Chondrocyte (in vitro differentiated cells): Measurements from ENCODE around the gene TECPR2. TPM values are rescaled to one million over a fixed set of nuclear protein-coding genes. Genes with fewer than 3 reads are reported as not detected.

Experiments used
- DNase-seq: peaks from one replicate; pipeline ENCODE4 v3.0.0; 2021; ENCODE audit warnings: mixed read lengths, low spot score
- H3K27ac Mint-ChIP-seq: one replicate; pipeline ENCODE4 v1.8.0; 2021; ENCODE audit warnings: mild to moderate bottlenecking, moderate library complexity, mixed read lengths; ENCODE audit not compliant: unreplicated experiment
- H3K27me3 Mint-ChIP-seq: 2 replicates; pipeline ENCODE4 v1.8.0; 2021; ENCODE audit warnings: low read depth, mixed read lengths
- H3K36me3 Mint-ChIP-seq: 2 replicates; pipeline ENCODE4 v1.8.0; 2021; ENCODE audit warnings: low read depth, mixed read lengths
- H3K4me1 Mint-ChIP-seq: 2 replicates; pipeline ENCODE4 v1.8.0; 2021; ENCODE audit warnings: low read depth, mild to moderate bottlenecking, mixed read lengths
- H3K4me3 Mint-ChIP-seq: one replicate; pipeline ENCODE4 v1.8.0; 2021; ENCODE audit warnings: mild to moderate bottlenecking, moderate library complexity, mixed read lengths; ENCODE audit not compliant: unreplicated experiment
- H3K9me3 Mint-ChIP-seq: 2 replicates; pipeline ENCODE4 v1.8.0; 2021; ENCODE audit warnings: low read depth, mixed read lengths
- total RNA-seq: library from RNA; stranded (reverse); gene quantifications from 3 replicates; pipeline ENCODE4 v1.2.1, GENCODE V29; 2021
- TF ChIP-seq, protein P1 (sequence below): fragments of 200-600 bp; sonication (generic); IDR thresholded peaks from 2 replicates; pipeline ENCODE4 v1.5.0; 2021; ENCODE audit warnings: antibody characterized with exemption, mild to moderate bottlenecking, moderate library complexity

TECPR2 gene
- total RNA-seq, 1 donor from 2014 or later: 32.2 TPM

- Mint-ChIP-seq H3K4me1 (no peaks in the 10 kb centered on the region), H3K36me3 (peaks cover 19% of the 10 kb centered on the region), H3K9me3 (no peaks in the 10 kb centered on the region), H3K27ac (no peak overlapping the region), H3K4me3 (no peak overlapping the region), H3K27me3 (no peaks in the 10 kb centered on the region)
- TF ChIP-seq, protein P1, sequence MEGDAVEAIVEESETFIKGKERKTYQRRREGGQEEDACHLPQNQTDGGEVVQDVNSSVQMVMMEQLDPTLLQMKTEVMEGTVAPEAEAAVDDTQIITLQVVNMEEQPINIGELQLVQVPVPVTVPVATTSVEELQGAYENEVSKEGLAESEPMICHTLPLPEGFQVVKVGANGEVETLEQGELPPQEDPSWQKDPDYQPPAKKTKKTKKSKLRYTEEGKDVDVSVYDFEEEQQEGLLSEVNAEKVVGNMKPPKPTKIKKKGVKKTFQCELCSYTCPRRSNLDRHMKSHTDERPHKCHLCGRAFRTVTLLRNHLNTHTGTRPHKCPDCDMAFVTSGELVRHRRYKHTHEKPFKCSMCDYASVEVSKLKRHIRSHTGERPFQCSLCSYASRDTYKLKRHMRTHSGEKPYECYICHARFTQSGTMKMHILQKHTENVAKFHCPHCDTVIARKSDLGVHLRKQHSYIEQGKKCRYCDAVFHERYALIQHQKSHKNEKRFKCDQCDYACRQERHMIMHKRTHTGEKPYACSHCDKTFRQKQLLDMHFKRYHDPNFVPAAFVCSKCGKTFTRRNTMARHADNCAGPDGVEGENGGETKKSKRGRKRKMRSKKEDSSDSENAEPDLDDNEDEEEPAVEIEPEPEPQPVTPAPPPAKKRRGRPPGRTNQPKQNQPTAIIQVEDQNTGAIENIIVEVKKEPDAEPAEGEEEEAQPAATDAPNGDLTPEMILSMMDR: no peak
- no peak for DNase-seq
Observed at GRCh38 chr14:102418169-102418852, 55.6 kb downstream of the TECPR2 start.

DNA sequence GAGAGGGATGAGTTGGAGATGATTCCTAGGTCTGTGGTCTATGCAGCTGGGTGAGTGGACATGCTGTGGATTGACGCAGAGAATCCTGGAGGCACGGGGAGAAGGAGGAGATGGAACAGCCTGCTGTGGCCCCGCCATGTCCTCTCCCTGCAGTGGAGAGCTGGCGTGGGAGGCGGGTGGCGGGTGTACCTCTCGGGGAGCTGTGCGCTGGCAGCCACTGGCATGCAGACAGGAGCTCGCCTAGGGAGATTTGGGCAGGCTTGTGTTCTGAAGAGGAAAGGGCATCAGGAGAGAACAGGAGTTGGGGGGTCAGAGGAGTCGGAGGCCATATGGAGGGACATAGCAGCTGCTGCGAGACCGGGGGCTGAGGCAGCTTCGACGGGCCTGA is 56.1 kb downstream of the TECPR2 start:
- peaks cover 19% of the 10 kb centered on the region for H3K36me3 Mint-ChIP-seq
- H3K4me1 Mint-ChIP-seq: no peaks in the 10 kb centered on the region
- H3K27ac Mint-ChIP-seq: no peak overlapping the region
- no peaks in the 10 kb centered on the region for H3K27me3 Mint-ChIP-seq
- DNase-seq: no peak
- TF ChIP-seq, protein P1: no peak
- H3K4me3 Mint-ChIP-seq: no peak overlapping the region
- no peaks in the 10 kb centered on the region for H3K9me3 Mint-ChIP-seq

GRCh38 chr14:102419276-102419675 is 56.5 kb downstream of the TECPR2 start:
- H3K4me1 Mint-ChIP-seq: no peaks in the 10 kb centered on the region
- H3K36me3 Mint-ChIP-seq: peaks cover 19% of the 10 kb centered on the region
- no peak for DNase-seq
- TF ChIP-seq, protein P1: no peak
- no peak overlapping the region for H3K27ac Mint-ChIP-seq
- no peak overlapping the region for H3K4me3 Mint-ChIP-seq
- H3K27me3 Mint-ChIP-seq: no peaks in the 10 kb centered on the region
- H3K9me3 Mint-ChIP-seq: no peaks in the 10 kb centered on the region

DNA sequence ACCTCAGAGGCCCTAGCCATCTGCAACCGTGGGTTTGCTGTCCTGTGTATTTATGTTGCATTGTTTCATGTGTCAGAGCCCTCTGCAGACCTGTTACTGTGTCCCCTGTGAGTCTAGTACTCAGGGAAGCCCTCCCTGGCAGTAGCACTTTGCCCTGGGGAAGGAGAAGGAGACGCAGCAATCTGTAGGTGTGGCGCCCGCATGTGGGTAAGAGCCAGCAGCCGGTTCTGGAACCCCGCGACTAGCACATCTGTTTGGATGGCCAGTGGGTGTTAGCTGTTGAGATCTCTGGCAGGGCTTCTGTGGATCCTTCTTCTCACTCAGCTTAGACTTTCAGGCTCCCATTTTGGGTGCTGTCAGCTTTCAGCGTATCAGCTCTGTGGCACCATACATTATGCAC is 57.0 kb downstream of the TECPR2 start:
- Mint-ChIP-seq H3K27me3 (no peaks in the 10 kb centered on the region), H3K4me1 (no peaks in the 10 kb centered on the region), H3K4me3 (no peak overlapping the region), H3K27ac (no peak overlapping the region), H3K36me3 (peaks cover 19% of the 10 kb centered on the region), H3K9me3 (no peaks in the 10 kb centered on the region)
- TF ChIP-seq, protein P1: no peak
- DNase-seq: no peak

DNA sequence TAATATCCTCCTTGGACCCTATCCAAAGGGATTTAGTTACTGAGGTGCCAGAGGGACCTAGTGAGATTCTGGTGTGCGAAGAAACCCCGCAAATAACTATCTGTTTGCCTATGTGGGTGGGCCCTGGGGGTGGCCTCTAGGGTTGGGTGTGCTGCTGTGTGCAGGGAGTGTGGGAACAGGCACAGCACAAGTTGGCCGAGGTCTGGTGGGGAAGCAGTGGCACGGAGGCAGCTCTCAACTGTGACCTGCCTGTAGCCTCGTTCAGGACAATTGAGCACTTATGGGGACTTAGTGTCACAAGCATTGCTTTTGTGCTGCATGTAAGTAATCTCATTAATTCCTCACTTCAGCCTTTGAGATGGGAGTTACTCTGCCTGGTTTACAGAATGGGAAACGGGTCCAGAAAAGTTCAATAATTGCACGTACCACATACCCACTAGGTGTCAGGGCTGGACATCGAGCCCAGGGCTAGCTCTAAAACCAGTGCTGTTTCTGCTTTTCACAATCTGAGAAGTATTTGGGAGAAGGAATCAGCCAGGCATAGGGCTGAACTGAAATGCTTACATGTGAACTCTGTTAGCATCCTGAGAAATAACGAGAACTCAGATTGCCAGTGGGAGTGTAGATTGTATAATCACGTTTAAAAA is 58.8 kb downstream of the TECPR2 start:
- H3K27me3 Mint-ChIP-seq: no peaks in the 10 kb centered on the region
- peaks cover 18% of the 10 kb centered on the region for H3K36me3 Mint-ChIP-seq
- TF ChIP-seq, protein P1: no peak
- H3K4me3 Mint-ChIP-seq: no peak overlapping the region
- no peak overlapping the region for H3K27ac Mint-ChIP-seq
- DNase-seq: no peak
- no peaks in the 10 kb centered on the region for H3K9me3 Mint-ChIP-seq
- no peaks in the 10 kb centered on the region for H3K4me1 Mint-ChIP-seq
